ENCODE results near the gene DUOX1. TPM values are rescaled to one million over a fixed set of nuclear protein-coding genes. Genes with fewer than 3 reads are reported as not detected.

The DUOX1 gene
- total and polyA plus RNA-seq, 9 of the 15 experiments (the other 6 are each of a cell fraction or from before 2014, with no cell fraction given), result 0.01 to 0.22 (median 0.01) TPM; not detected in 6

DNA sequence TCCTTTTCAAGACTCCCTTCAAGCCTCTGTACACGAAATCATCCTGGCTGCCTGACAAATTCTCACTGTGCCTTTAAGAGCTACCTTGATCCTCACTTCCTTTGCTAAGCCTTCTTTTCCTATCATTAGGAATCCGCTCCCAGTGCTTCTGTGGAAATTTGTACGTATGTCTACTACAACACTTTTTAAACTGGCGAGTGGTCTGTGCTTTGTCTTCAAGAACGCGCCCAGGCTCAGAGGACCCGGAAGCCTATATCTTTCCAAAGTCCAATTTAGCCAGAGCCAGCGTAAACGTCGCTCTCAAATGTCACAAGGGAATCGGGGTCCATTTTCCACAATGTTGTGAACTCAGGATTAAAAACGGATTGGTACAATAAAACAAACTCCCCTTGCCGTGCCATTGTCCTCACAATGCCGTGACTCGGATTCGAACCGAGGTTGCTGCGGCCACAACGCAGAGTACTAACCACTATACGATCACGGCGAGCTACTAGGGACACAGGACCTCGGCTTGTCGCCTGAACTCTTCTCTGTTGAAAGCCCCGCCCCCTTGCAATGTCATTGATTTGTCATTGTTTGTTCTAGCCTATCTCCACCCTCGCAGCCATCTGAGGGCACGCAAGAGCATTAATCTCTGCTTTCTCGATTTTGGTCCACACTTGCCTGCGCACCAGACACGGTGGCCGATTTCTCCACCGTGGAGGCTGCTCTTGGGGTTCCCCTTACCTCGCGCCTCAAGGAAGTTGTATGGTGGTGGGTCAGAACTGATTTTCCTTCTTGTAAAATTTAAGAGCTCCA lies 70.4 kb downstream of the DUOX1 start (continued):
- TF ChIP-seq, protein P1, sequence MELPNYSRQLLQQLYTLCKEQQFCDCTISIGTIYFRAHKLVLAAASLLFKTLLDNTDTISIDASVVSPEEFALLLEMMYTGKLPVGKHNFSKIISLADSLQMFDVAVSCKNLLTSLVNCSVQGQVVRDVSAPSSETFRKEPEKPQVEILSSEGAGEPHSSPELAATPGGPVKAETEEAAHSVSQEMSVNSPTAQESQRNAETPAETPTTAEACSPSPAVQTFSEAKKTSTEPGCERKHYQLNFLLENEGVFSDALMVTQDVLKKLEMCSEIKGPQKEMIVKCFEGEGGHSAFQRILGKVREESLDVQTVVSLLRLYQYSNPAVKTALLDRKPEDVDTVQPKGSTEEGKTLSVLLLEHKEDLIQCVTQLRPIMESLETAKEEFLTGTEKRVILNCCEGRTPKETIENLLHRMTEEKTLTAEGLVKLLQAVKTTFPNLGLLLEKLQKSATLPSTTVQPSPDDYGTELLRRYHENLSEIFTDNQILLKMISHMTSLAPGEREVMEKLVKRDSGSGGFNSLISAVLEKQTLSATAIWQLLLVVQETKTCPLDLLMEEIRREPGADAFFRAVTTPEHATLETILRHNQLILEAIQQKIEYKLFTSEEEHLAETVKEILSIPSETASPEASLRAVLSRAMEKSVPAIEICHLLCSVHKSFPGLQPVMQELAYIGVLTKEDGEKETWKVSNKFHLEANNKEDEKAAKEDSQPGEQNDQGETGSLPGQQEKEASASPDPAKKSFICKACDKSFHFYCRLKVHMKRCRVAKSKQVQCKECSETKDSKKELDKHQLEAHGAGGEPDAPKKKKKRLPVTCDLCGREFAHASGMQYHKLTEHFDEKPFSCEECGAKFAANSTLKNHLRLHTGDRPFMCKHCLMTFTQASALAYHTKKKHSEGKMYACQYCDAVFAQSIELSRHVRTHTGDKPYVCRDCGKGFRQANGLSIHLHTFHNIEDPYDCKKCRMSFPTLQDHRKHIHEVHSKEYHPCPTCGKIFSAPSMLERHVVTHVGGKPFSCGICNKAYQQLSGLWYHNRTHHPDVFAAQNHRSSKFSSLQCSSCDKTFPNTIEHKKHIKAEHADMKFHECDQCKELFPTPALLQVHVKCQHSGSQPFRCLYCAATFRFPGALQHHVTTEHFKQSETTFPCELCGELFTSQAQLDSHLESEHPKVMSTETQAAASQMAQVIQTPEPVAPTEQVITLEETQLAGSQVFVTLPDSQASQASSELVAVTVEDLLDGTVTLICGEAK (IDR thresholded peaks at IDR 0.05), result peak; percentile 85
- TF ChIP-seq, protein P1 (CRISPR knock-in tag; IDR thresholded peaks at IDR 0.05), result no peak
- TF ChIP-seq MAFG (tag; conservative IDR thresholded peaks at IDR 0.05), result peak; percentile 66
- no peak for TF ChIP-seq SLC30A9 (CRISPR knock-in tag; IDR thresholded peaks at IDR 0.05)
- TF ChIP-seq MYBL2 (IDR thresholded peaks at IDR 0.05; ENCODE audit: low read depth), result no peak
- no peak for TF ChIP-seq MYBL2 (CRISPR knock-in tag; IDR thresholded peaks at IDR 0.05; ENCODE audit: borderline replicate concordance)
- TF ChIP-seq, protein P2, sequence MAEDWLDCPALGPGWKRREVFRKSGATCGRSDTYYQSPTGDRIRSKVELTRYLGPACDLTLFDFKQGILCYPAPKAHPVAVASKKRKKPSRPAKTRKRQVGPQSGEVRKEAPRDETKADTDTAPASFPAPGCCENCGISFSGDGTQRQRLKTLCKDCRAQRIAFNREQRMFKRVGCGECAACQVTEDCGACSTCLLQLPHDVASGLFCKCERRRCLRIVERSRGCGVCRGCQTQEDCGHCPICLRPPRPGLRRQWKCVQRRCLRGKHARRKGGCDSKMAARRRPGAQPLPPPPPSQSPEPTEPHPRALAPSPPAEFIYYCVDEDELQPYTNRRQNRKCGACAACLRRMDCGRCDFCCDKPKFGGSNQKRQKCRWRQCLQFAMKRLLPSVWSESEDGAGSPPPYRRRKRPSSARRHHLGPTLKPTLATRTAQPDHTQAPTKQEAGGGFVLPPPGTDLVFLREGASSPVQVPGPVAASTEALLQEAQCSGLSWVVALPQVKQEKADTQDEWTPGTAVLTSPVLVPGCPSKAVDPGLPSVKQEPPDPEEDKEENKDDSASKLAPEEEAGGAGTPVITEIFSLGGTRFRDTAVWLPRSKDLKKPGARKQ (CRISPR knock-in tag; IDR thresholded peaks at IDR 0.05), result no peak
- TF ChIP-seq ZNF253 (CRISPR knock-in tag; conservative IDR thresholded peaks at IDR 0.05), result no peak
- no peak for TF ChIP-seq KLF16 (IDR thresholded peaks at IDR 0.05)
- TF ChIP-seq ZNF76 (CRISPR knock-in tag; IDR thresholded peaks at IDR 0.05; ENCODE audit: borderline replicate concordance), result no peak
- TF ChIP-seq ZNF134 (CRISPR knock-in tag; conservative IDR thresholded peaks at IDR 0.05), result no peak
- TF ChIP-seq, protein P3, sequence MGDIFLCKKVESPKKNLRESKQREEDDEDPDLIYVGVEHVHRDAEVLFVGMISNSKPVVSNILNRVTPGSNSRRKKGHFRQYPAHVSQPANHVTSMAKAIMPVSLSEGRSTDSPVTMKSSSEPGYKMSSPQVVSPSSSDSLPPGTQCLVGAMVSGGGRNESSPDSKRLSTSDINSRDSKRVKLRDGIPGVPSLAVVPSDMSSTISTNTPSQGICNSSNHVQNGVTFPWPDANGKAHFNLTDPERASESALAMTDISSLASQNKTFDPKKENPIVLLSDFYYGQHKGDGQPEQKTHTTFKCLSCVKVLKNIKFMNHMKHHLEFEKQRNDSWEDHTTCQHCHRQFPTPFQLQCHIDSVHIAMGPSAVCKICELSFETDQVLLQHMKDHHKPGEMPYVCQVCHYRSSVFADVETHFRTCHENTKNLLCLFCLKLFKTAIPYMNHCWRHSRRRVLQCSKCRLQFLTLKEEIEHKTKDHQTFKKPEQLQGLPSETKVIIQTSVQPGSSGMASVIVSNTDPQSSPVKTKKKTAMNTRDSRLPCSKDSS (IDR thresholded peaks at IDR 0.05; ENCODE audit: low read depth, partially characterized antibody), result no peak
- TF ChIP-seq SRSF9 (IDR thresholded peaks at IDR 0.05; ENCODE audit: borderline replicate concordance, low read depth, low read length), result no peak
- TF ChIP-seq, protein P4, sequence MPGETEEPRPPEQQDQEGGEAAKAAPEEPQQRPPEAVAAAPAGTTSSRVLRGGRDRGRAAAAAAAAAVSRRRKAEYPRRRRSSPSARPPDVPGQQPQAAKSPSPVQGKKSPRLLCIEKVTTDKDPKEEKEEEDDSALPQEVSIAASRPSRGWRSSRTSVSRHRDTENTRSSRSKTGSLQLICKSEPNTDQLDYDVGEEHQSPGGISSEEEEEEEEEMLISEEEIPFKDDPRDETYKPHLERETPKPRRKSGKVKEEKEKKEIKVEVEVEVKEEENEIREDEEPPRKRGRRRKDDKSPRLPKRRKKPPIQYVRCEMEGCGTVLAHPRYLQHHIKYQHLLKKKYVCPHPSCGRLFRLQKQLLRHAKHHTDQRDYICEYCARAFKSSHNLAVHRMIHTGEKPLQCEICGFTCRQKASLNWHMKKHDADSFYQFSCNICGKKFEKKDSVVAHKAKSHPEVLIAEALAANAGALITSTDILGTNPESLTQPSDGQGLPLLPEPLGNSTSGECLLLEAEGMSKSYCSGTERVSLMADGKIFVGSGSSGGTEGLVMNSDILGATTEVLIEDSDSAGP (CRISPR knock-in tag; IDR thresholded peaks at IDR 0.05), result peak; percentile 67
